Hindlimb muscle (tissue), 1 donor: Measurements from ENCODE around the gene RXRA. TPM values are rescaled to one million over a fixed set of nuclear protein-coding genes. Genes with fewer than 3 reads are reported as not detected.
A peak's percentile ranks its signal among the peaks of the same experiment; 100 is the strongest.

Experiments
- DNase-seq: peaks from one replicate; pipeline ENCODE4 v3.0.0-alpha.2; 2013
- polyA plus RNA-seq: library from polyadenylated mRNA; unstranded; fragments of 120-200 nt; gene quantifications from one replicate; pipeline ENCODE4 v1.2.1, GENCODE V29; 2013; ENCODE audit not compliant: insufficient read length

Gene RXRA
- polyA plus RNA-seq, 1 donor: 38.0 TPM

DNA sequence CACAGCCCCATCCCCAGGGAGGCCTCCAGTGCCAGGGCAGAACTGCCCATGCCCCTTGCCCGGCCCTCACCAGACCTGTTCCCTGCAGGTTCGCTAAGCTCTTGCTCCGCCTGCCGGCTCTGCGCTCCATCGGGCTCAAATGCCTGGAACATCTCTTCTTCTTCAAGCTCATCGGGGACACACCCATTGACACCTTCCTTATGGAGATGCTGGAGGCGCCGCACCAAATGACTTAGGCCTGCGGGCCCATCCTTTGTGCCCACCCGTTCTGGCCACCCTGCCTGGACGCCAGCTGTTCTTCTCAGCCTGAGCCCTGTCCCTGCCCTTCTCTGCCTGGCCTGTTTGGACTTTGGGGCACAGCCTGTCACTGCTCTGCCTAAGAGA lies 110.1 kb downstream of the RXRA start:
- DNase-seq: no peak

DNA sequence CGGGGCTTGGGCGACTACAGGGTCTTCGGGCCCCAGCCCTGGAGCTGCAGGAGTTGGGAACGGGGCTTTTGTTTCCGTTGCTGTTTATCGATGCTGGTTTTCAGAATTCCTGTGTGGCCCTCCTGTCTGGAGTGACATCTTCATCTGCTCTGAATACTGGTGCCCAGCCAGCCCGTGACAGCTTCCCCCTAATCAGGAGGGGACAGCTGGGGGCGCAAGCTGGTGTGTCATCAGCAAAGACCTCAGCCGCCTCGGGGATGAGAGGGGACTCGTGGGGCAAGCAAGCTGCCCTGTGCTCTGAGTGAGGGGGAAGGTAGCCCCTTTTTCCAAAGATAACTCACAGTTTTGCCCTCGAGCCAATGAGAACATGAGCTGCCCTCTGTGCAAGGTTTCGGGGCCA lies 110.7 kb downstream of the RXRA start:
- DNase-seq: no peak

DNA sequence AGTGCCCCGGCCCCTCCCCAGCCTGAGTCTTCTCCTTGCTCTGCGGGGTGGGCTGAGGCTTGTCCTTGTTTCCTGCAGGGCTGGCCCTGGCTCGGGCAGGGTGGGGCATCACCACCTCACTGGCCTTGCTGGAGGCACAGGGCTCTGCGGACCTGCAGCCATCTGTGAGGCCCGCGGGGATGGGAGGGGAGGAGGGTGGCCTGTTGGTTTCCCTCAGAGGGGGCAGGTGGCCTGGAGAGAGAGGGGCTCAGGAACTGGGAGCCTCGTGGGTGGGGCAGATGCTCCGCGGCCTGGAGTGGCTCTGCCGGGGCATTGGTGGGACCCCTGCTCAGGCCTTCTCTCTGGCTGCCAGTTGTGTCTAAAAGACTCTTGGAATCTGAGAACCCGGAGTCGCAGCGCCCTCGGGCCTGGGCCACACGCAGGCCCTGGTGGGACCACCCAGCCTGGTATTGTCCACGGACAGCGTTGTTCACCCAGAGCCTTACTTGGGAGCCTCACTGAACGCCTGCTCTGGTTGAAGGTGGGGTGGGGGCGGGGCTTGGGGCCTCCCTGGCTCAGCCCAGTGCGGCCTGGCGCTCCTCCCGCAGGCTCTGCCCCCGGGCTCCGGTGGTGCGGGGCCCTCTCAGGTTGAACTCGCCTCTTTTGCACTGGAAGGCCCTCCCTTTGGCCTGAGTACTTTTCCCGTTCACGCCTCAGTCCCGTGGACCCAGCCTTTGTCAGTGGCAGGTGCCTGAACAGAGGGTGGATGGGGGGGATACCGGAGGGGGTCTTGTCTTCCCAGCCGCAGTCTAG lies 111.3 kb downstream of the RXRA start:
- no peak for DNase-seq

DNA sequence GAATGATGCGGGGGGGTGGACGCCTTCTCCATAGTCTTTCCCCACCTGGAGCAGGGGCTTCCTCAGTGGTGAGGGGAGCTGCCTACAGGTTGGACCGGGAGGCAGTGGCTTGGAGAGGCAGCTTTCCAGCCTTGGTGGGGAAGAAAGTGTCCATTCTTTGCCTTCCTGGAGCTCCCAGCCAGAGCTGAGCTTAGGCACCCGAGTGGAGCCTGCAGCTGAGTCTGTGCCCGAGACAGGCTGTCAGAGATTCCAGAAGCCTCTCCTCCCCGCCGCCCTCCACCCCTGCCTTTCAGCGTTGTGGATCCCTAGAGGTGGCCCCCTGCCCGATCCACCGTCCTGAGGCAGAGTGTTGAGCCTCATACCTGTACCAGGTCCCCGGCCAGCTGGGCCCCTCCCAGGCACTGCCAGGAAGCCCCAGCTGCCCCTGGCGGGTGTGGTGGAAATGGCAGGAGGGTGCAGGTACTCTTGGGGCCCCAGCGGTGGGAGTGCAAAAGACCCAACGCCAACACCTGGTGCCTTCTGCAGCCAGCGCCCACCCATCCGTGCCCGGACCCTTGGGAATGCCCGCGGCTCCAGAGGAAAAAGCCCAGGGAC lies 112.0 kb downstream of the RXRA start:
- no peak for DNase-seq

DNA sequence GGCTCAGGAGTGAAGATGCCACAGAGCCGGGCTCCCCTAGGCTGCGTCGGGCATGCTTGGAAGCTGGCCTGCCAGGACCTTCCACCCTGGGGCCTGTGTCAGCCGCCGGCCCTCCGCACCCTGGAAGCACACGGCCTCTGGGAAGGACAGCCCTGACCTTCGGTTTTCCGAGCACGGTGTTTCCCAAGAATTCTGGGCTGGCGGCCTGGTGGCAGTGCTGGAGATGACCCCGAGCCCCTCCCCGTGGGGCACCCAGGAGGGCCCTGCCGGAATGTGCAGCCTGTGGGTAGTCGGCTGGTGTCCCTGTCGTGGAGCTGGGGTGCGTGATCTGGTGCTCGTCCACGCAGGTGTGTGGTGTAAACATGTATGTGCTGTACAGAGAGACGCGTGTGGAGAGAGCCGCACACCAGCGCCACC lies 113.1 kb downstream of the RXRA start:
- no peak for DNase-seq

DNA sequence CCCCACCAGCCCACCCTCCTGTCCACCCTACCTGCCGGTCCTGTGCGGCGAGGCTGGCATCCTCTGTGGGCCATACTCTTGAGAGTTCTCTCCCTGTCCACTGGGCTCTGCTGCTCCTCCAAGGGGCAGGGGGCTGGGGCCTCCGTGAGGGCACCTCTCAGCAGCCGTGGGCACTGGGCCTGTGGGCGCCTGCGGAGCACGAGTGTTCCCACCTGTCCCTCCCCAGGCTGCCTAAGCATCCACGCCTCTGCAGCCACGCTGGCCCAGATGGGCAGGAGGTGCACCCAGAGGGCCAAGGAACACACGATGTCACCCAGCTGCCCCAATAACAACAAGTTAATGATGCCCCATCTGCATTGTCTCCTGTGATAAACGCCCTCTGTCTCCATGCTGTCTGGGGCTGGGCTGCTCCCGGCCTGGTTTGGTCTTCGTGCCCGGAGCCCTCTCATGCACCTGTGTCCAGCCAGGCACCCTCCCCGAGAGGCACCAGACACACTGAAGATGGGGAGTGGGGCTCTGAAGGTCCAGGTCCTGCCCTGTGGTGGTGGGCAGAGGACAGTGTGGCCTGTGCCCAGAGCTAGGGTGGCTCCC lies 114.5 kb downstream of the RXRA start:
- DNase-seq: no peak

DNA sequence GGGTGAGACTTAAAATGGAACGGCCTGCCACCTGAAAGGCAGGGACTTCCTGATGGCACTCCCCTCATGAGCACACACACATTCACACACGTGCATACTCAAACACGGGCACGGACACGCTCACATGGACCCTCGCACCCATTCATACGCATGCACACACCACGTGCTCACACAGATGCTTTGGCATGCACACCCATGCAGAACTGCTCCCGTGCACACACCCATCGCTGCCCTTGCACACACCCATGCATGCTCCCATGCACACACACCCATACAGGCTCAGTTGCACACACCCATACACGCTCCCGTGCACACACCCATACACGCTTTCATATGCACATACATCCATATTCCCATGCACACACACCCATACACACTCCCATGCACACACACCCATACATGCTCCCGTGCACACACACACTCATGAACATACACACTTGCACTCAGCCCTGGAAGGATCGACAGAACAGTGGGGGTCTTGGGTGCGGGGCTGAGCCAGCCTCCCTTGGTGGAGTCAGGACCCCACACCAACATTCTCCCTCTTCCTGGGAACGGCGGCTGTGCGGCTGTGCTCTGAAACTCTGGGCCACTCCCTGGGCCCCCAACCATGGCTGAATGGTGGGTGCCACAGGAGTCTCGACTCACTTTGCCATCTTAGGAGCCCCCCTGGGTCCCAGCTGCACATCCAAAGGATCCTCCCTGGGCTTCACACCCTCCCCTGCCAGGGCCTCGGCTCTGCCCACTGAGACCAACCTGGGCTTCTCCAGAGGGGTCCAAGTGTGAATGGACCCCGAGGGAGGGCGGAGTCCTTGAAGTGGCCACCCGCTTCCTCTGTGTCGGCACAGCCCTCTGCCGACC lies 115.2 kb downstream of the RXRA start:
- DNase-seq: no peak

DNA sequence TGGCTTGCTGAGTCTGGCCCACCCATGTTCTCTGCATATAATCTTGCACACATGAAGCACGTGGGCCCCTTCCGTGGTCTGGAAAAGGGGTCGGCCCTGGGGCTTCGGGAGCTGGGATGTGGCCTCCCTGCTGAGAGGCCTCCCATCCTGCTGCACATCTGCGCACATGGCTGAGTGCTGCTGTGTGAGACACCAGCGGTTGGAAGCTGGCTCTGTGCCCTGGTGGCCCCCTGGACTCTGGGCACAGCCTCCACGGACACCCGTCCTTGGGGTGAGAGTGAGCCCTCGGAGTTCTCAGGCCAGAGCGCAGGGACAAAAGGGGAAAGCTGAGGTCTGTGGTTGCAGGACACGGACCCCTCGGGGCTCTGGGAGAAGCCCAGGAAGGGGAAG lies 115.8 kb downstream of the RXRA start:
- DNase-seq: no peak

DNA sequence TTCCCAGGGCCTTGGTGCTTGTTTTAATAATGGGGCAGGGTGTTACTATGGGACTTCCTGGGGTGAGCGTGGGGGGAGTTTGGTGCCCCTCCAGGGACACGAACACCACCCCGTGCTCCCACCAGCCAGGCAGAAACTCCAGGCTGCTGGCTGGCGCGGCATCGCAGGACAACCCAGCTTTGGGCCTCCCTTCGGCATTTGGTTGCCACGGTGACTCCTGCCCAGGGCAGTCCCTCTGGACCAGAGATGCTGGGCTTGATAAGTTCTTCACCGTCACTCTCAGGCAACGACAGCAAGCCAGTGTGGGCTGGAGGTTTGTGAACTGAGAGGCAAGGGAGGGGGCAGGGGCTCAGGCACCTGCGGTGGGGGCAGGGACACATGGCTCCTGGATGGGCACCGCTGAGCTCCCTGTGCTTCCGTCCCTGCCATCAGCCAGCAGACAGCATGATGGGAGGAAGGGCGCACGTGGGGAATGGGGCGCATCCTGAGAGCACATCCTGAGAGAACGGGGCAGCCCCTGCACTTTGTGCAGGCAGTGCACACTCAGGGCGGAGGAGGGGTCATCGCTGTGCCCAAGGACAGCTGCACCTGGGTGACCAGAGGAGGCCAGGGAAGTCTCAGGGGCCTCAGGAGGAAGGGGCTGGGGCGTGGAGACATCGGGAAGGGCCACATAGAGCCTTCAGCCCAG lies 116.4 kb downstream of the RXRA start:
- no peak for DNase-seq

DNA sequence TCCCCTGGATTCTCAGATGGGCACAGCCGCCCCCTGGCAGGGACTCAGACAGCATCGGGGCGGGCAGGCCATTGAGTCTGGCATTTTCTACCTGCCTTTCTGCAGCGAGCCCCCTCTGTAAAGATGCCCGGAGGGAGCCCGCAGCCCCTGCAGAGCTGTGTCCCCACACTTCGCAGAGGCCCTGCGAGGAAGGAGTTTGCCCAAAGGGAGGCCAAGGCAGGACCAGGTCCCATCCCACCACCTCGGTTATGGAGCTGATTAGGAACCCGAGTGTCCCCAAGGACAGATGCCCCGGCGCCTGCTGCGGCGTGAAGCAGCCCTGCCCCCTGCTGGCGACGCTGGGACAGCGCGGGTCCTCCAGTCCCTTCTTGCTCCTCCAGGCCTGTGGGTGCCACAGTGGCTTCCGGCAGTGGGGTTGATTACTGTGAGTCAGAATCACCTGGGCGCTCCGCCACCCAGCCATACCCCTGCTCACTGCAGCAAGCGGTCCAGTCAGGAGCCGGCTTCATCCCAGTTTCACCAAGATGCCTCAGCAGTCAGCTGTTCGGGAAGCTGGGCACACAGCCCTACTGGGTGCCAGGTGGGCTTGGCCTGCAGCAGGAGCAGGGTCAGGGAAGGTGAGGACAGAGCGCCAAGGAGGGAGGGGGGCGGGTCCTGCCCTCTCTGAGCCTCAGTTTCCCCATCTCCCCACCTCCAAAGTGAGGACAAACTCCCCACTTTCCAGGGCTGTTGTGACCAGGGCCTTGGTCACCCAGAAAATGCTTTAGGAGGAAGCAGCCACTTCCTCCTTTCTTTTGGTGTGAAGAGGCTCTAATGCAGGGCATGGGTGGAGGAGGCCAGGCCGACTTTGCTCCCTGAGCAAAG lies 117.2 kb downstream of the RXRA start:
- DNase-seq: peak; percentile 81

DNA sequence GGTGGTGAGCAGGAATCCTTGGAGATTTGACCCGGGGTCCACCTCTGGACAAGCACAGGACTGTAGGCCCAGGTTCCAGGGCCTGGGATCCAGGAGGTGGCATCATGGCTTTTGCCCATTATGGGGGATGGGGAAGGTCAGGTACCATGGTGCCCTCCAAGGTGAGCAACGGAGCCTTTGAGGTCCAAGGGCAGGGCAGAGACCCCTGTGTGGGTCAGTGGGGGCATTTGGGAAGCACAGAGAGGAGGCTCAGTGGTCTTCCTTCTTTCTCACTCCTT lies 117.7 kb downstream of the RXRA start:
- DNase-seq: no peak

DNA sequence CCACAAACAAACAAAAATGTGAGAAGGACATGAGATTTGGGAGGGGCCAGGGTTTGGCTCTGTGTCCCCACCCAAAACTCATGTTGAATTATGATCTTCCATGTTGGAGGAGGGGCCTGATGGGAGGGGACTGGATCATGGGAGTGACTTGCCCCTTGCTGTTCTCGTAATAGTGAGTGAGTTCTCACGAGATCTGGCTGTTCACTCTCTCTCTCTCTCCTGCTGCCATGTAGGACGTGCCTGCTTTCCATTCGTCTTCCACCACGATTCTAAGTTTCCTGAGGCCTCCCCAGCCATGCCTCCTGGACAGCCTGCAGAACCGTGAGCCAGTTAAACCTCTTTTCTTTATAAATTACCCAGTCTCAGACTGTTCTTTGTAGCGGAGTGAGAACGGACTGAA lies 118.7 kb downstream of the RXRA start:
- DNase-seq: no peak

DNA sequence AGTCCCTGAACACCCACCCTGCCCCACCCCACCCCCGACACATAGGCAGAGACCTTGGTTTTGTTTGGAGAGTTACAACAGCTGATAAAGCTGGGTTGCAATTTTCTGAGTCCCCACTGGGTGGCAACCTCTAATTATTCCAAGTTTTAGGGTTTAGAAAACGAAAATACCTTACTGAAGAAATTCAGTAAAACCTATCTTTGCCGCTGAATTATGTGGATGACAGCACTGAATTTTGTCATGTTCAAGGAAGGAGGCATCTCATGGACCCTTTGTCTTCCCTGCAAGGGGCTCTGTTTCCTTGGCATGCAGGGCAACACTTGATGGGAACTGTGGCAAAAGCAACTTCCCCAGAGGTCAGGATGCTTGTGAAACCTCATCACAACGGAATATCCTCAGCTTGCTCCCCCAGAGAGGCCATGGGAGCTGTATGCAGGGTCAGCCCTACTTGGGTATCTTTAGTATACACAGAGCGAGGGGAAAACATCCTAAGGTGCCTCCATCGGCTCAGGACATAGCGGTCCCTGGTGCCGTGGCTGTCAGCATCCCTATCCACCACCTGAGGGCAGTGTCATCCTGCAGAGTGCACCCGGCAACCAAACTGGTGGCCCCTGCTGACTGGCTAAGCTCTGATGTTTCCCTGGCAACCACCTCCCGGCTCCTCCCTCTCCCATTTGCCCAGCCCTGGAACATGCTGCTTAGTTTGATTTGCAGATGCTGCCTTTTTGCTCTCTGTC lies 123.1 kb downstream of the RXRA start:
- peak; percentile 95 for DNase-seq

DNA sequence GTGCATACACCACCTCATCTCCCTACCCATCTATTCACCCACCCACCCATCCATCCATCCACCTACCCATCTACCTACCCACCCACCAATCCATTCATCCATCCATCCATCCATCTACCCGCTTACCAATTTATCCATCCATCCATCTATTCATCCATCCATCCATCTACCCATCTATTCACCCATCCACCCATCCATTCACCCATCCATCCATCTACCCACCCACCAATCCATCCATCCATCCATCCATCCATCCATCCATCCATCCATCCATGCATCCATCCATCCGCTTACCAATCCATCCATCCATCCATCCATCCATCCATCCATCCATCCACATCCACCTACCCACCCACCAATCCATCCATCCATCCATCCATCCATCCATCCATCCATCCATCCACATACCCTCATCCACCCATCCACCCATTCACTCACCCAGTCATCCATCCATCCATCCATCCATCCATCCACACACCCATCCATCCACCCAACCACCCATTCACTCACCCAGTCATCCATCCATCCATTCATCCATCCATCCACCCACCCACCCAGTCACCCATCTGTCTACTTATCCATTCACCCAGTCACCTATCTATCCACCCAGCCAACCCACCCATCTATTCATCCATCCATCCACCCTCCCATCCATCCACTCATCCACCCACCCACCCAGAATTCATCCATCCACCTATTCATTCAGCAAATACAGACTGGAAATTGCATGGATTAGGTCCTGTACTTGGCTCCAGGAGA lies 125.6 kb downstream of the RXRA start:
- no peak for DNase-seq

DNA sequence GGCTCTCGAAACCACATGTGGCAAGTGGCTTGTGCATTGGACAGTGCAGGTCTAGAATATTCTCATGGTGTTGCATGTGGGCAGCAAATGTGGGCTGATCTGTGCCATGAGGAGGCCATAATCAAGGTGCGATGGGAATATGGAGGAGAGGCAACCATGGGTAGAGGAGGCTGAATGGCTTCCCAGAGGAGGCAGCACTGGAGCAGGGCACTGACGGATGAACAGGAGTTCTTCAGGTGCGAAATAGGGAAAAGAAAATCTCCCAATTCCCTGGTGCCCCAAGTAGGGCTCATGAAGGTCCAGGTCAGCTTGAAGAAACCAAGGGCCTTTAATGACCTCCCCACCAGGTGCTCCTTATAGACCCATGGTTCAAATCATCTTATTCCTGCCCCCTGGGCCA lies 126.5 kb downstream of the RXRA start:
- DNase-seq: no peak

DNA sequence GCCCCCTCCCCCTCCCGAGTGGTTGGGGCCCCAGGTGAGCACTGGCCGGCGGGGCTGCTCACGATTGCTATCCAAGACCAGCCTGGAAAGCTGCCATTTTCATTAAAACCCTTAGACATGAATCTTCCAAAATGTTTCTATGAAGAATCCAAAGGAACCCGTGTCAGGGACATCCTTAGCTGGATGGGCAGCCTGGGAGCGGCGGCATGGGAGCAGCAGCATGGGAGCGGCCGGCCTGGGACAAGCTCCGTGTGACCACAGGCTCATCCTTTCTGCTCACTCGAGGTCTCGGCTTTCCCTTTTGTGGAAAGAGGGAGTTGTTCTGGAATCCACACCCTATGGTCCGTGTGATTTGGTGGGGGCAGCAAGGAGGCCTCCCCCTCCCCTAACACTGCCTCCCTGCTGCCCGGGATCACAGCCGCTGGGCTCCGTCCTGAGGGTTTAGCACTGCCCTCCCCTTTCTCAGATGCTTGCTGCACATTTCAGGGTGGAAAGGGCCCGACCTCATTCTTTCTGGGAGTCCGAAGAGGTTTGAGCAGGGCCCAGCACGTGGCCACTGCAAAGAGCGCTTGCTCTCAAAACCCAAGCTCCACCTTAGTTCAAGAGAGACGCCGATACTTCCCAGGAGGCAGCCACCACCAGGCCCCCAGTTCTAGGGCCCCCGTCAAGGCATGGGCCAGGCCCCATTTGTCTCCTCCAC lies 127.7 kb downstream of the RXRA start:
- no peak for DNase-seq

DNA sequence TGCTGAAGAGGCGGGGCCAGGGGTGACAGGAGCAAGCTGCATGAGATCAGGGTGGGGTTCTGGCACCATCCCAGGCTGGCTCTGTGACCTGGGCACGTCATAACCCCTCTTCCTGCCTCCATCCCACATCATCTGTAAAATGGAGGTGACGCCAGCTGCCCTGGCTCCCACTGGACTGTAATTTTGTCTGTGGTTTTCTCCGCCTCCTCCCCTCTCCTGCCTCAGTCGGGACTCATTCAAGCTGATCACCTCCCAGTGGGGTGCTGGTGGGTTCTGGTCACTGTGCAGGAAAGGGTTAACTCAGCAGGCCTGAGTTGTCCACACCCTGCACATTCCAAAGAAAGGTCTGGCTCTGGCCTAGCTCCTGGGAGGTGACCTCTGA lies 128.2 kb downstream of the RXRA start:
- no peak for DNase-seq

DNA sequence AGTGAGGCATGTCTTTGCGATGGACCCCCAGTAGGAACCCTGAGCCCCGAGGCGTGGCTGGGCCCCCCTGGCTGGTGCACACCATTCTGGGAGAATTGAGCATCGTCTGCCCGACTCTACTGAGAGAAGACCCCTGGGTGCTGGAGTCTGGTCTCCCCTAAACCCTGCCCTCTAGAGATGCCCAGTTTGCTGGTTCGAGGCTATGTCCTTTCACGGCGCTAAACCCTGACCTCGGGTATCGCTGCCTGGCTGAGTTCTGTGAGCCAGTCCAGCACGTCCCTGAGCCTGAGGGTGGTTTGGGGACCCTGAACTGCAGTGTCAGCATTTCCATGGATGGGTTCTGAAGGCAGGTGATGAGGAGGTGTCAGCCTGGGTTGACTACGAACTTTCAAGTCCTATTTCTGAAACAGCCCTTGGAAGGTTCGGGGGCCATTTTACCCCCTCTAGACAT lies 128.8 kb downstream of the RXRA start:
- DNase-seq: no peak

DNA sequence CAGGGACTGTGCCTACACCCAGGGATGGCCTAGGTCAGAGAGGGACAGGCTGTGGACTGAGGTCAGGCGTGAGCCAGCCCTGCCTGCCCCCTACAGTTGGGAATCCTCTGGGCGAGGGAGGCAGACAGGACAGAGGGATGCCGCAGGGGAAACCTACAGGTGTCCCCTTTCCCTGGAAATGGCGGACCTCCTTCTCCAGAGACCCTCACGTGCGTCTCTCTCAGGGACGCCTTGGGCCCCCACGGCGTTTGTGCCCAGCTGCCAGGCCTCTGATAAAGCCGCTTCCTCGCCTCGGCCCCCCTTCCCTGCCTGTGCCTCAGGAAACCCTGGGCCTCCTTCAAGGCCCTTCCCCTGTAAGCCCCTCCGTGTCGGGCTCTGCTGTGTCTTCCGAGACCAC lies 129.3 kb downstream of the RXRA start:
- no peak for DNase-seq
